K562 (cell line): ENCODE results near the gene GCKR.

Experiments used
- MXI1 ChIP-seq: IDR thresholded peaks from 2 replicates; pipeline ENCODE4 v1.6.1; 2011; ENCODE audit warnings: low read depth, mild to moderate bottlenecking, improper control_type of control experiment, low read length
- NR4A1 ChIP-seq, 2 experiments: fragments of 250-450 bp in 1 of 2; fragments of 450-650 bp in 1 of 2; sonication (Bioruptor Pico) in 1 of 2; IDR thresholded peaks; 2 replicates each; pipeline versions ENCODE4 v1.4.0 to v1.6.1; 2016 to 2020; ENCODE audit warnings: mild to moderate bottlenecking in 2 of 2, missing compliant biosample characterization in 1 of 2, missing genetic modification characterization in 1 of 2, moderate library complexity in 1 of 2
- SAP30 ChIP-seq: fragments of 200-600 bp; sonication (generic); IDR thresholded peaks from 2 replicates; pipeline ENCODE4 v1.6.1; 2012; ENCODE audit warnings: borderline replicate concordance, low read depth, mild to moderate bottlenecking, moderate library complexity, low read length, control low read depth, inconsistent platforms; ENCODE audit not compliant: insufficient read depth, poor library complexity, severe bottlenecking
- SRF ChIP-seq, 2 experiments: fragments of 250-450, 450-650 bp in 1 of 2; sonication (Bioruptor Pico) in 1 of 2; sonication (generic) in 1 of 2; formaldehyde crosslinking; IDR thresholded peaks; 2 replicates each; pipeline versions ENCODE4 v1.5.0 to v1.5.1; 2020 to 2022; ENCODE audit warnings: mild to moderate bottlenecking in 1 of 2, missing genetic modification reagents in 1 of 2
- ZKSCAN3 ChIP-seq: fragments of 250-450 bp; sonication (Bioruptor Pico); IDR thresholded peaks from 2 replicates; pipeline ENCODE4 v1.4.0; 2020
- TF ChIP-seq, protein P1 (sequence below), 3 experiments: IDR thresholded peaks in 2 of 3; conservative IDR thresholded peaks in 1 of 3; 2 replicates each; pipeline ENCODE4 v1.5.1; 2011 to 2012; ENCODE audit warnings: low read length in 3 of 3, mild to moderate bottlenecking in 3 of 3, control low read depth in 2 of 3, improper control_type of control experiment in 1 of 3, inconsistent platforms in 1 of 3, low read depth in 1 of 3, mixed read lengths in 1 of 3, moderate library complexity in 1 of 3; ENCODE audit not compliant: insufficient read depth in 2 of 3

GRCh38 chr2:27572439-27572838, 75.8 kb downstream of the GCKR start:
- TF ChIP-seq MXI1 = no peak
- TF ChIP-seq, protein P1, sequence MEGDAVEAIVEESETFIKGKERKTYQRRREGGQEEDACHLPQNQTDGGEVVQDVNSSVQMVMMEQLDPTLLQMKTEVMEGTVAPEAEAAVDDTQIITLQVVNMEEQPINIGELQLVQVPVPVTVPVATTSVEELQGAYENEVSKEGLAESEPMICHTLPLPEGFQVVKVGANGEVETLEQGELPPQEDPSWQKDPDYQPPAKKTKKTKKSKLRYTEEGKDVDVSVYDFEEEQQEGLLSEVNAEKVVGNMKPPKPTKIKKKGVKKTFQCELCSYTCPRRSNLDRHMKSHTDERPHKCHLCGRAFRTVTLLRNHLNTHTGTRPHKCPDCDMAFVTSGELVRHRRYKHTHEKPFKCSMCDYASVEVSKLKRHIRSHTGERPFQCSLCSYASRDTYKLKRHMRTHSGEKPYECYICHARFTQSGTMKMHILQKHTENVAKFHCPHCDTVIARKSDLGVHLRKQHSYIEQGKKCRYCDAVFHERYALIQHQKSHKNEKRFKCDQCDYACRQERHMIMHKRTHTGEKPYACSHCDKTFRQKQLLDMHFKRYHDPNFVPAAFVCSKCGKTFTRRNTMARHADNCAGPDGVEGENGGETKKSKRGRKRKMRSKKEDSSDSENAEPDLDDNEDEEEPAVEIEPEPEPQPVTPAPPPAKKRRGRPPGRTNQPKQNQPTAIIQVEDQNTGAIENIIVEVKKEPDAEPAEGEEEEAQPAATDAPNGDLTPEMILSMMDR (IDR thresholded peaks at IDR 0.05 in 2 of 3, conservative IDR thresholded peaks at IDR 0.05 in 1 of 3; ENCODE audit: insufficient read depth in 2 of 3, low read depth in 1 of 3, low read length in 3 of 3) = no peak
- TF ChIP-seq SRF (CRISPR knock-in tag; IDR thresholded peaks at IDR 0.05) = no peak
- no peak for TF ChIP-seq ZKSCAN3
- no peak for TF ChIP-seq SAP30
- no peak for TF ChIP-seq NR4A1 (CRISPR knock-in tag; IDR thresholded peaks at IDR 0.05)
- no peak for TF ChIP-seq NR4A1 (tag; IDR thresholded peaks at IDR 0.05)
